HG02678 (cell line): Measurements from ENCODE around the gene OVCH1.
"Not testable (repeated sequence)": the region's sequence is repeated elsewhere in the genome, so short reads cannot be mapped to it uniquely, and the experiment has no call there.

Experiments
- ATAC-seq: cut with Tn5 transposase; IDR thresholded peaks from one replicate; pipeline ENCODE4 v1.9.1; 2021; ENCODE audit warnings: mild to moderate bottlenecking, moderate library complexity; ENCODE audit not compliant: unreplicated experiment

The OVCH1 gene

GRCh38 chr12:29505122-29505521, 7.6 kb upstream of the OVCH1 start:
- no peak for ATAC-seq

GRCh38 chr12:29503283-29503682, 5.8 kb upstream of the OVCH1 start:
- ATAC-seq = no peak

GRCh38 chr12:29499235-29499634, 1.7 kb upstream of the OVCH1 start:
- ATAC-seq = no peak

- ATAC-seq = no peak
These were observed 4.6 kb downstream of the OVCH1 start for GRCh38 chr12:29492891-29493290.

GRCh38 chr12:29486972-29487371, 10.5 kb downstream of the OVCH1 start:
- ATAC-seq = no peak

GRCh38 chr12:29463198-29463597, 34.3 kb downstream of the OVCH1 start:
- no peak for ATAC-seq

- no peak for ATAC-seq
These were observed 37.4 kb downstream of the OVCH1 start for GRCh38 chr12:29460082-29460481.

- no peak for ATAC-seq
These were observed 42.4 kb downstream of the OVCH1 start for GRCh38 chr12:29455087-29455486.

GRCh38 chr12:29451888-29452287, 45.6 kb downstream of the OVCH1 start:
- ATAC-seq = no peak

- no peak for ATAC-seq
These were observed 49.3 kb downstream of the OVCH1 start for GRCh38 chr12:29448157-29448556.

GRCh38 chr12:29447285-29447975, 50.1 kb downstream of the OVCH1 start:
- ATAC-seq = no peak

- ATAC-seq = no peak
These were observed 58.0 kb downstream of the OVCH1 start for GRCh38 chr12:29439506-29439905.

GRCh38 chr12:29438752-29439408, 58.6 kb downstream of the OVCH1 start:
- ATAC-seq = no peak

- no peak for ATAC-seq
These were observed 59.9 kb downstream of the OVCH1 start for GRCh38 chr12:29437575-29437974.

GRCh38 chr12:29436815-29437214, 60.7 kb downstream of the OVCH1 start:
- ATAC-seq = not testable (repeated sequence)

GRCh38 chr12:29431513-29431912, 66.0 kb downstream of the OVCH1 start:
- no peak for ATAC-seq

- no peak for ATAC-seq
These were observed 66.8 kb downstream of the OVCH1 start for GRCh38 chr12:29430716-29431044.

- ATAC-seq = no peak
These were observed 67.3 kb downstream of the OVCH1 start for GRCh38 chr12:29429999-29430715.

- ATAC-seq = peak; percentile 40
These were observed 68.9 kb downstream of the OVCH1 start for GRCh38 chr12:29428633-29429032.

- peak; percentile 98 for ATAC-seq
These were observed 69.5 kb downstream of the OVCH1 start for GRCh38 chr12:29427964-29428363.

- ATAC-seq = no peak
These were observed 71.0 kb downstream of the OVCH1 start for GRCh38 chr12:29426498-29426897.

GRCh38 chr12:29425722-29426121, 71.8 kb downstream of the OVCH1 start:
- no peak for ATAC-seq
